ENCODE results near the gene CLSTN2.

DNA sequence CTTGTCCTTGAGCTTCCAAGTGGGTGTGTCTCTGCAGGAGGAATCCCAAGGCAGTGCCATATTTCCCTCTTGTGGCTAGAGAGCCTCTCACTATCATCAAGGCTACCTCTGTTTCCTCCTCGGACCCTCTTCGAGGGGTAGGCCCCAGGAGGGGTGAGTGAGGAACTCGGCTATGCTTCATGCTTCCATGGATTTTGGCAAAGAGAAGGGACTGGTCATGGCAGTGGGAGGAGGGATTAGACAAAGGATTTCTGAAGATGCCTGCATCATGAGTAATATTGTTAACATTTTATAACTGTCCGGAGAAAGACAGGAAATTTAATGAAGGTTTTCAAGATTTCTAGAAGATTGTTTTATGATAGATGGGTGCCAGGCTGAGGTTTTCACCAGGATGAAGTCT is 241.5 kb downstream of the CLSTN2 start:
- no peak for TF ChIP-seq CTCF (IDR thresholded peaks at IDR 0.05)
- TF ChIP-seq POLR2A (IDR thresholded peaks at IDR 0.05) = no peak
